Astrocyte (in vitro differentiated cells and primary cell): ENCODE measurements around the gene MCF2L. TPM values are rescaled to one million over a fixed set of nuclear protein-coding genes. Genes with fewer than 3 reads are reported as not detected.

Experiments used
- DNase-seq: peaks from one replicate; pipeline ENCODE4 v3.0.0-alpha.2; 2010; ENCODE audit warnings: low read depth
- FAIRE-seq: peaks from 2 replicates; lab custom pipeline; 2011; peaks lifted over from hg19 to GRCh38; lab: Jason Lieb, UNC
- H2AFZ ChIP-seq: 2 replicates; pipeline ENCODE4 v1.6.0; 2012; ENCODE audit warnings: low read depth, low read length, inconsistent platforms
- H3K27ac ChIP-seq: 2 replicates; pipeline ENCODE4 v1.5.1; 2011; ENCODE audit warnings: low read depth, low read length, inconsistent platforms
- H3K27me3 ChIP-seq: 2 replicates; pipeline ENCODE4 v1.6.0; 2011; ENCODE audit warnings: low read length, inconsistent platforms; ENCODE audit not compliant: insufficient read depth
- H3K36me3 ChIP-seq: 2 replicates; pipeline ENCODE4 v1.5.1; 2011; ENCODE audit warnings: low read length, inconsistent platforms; ENCODE audit not compliant: insufficient read depth
- H3K4me1 ChIP-seq: 2 replicates; pipeline ENCODE4 v1.5.1; 2011; ENCODE audit warnings: low read length, inconsistent platforms; ENCODE audit not compliant: insufficient read depth
- H3K4me2 ChIP-seq: 2 replicates; pipeline ENCODE4 v1.6.0; 2012; ENCODE audit warnings: low read length, inconsistent platforms
- H3K4me3 ChIP-seq: 2 replicates; pipeline ENCODE4 v1.5.1; 2011; ENCODE audit warnings: low read depth, mild to moderate bottlenecking, low read length, inconsistent platforms; ENCODE audit not compliant: insufficient read depth
- H3K79me2 ChIP-seq: 2 replicates; pipeline ENCODE4 v1.6.0; 2012; ENCODE audit warnings: mild to moderate bottlenecking, low read length, inconsistent platforms; ENCODE audit not compliant: insufficient read depth
- H3K9ac ChIP-seq: 2 replicates; pipeline ENCODE4 v1.6.0; 2012; ENCODE audit warnings: mild to moderate bottlenecking, low read length, inconsistent platforms
- H3K9me3 ChIP-seq: 2 replicates; pipeline ENCODE4 v1.5.1; 2012; ENCODE audit warnings: low read depth, mild to moderate bottlenecking, low read length, inconsistent platforms; ENCODE audit not compliant: insufficient read depth
- H4K20me1 ChIP-seq: 2 replicates; pipeline ENCODE4 v1.6.0; 2012; ENCODE audit warnings: low read length, inconsistent platforms; ENCODE audit not compliant: insufficient read depth
- H3K27ac Mint-ChIP-seq: one replicate; pipeline ENCODE4 v1.8.0; 2021; ENCODE audit warnings: mild to moderate bottlenecking, mixed read lengths; ENCODE audit not compliant: unreplicated experiment
- H3K27me3 Mint-ChIP-seq: one replicate; pipeline ENCODE4 v1.8.0; 2021; ENCODE audit warnings: low read depth, mixed read lengths; ENCODE audit not compliant: unreplicated experiment
- H3K36me3 Mint-ChIP-seq: one replicate; pipeline ENCODE4 v1.8.0; 2021; ENCODE audit warnings: low read depth, mixed read lengths; ENCODE audit not compliant: unreplicated experiment
- H3K4me1 Mint-ChIP-seq: one replicate; pipeline ENCODE4 v1.8.0; 2021; ENCODE audit warnings: low read depth, mixed read lengths; ENCODE audit not compliant: unreplicated experiment
- H3K4me3 Mint-ChIP-seq: one replicate; pipeline ENCODE4 v1.8.0; 2021; ENCODE audit warnings: mild to moderate bottlenecking, moderate library complexity, mixed read lengths; ENCODE audit not compliant: unreplicated experiment
- H3K9me3 Mint-ChIP-seq: one replicate; pipeline ENCODE4 v1.8.0; 2021; ENCODE audit warnings: mild to moderate bottlenecking, mixed read lengths; ENCODE audit not compliant: unreplicated experiment
- EZH2 ChIP-seq: IDR thresholded peaks from 2 replicates; pipeline ENCODE4 v1.6.1; 2012; ENCODE audit warnings: mild to moderate bottlenecking, low read length, inconsistent platforms; ENCODE audit not compliant: insufficient read depth
- total RNA-seq: library from RNA; stranded (reverse); gene quantifications from 2 replicates; pipeline ENCODE4 v1.2.1, GENCODE V29; 2021
- TF ChIP-seq, protein P1 (sequence below): IDR thresholded peaks from 2 replicates; pipeline ENCODE4 v1.5.1; 2011; ENCODE audit warnings: low read depth, mild to moderate bottlenecking, inconsistent platforms, low read length, moderate library complexity; ENCODE audit not compliant: insufficient read depth

The MCF2L gene
- total RNA-seq, 1 donor from 2014 or later: 3.4 TPM

DNA sequence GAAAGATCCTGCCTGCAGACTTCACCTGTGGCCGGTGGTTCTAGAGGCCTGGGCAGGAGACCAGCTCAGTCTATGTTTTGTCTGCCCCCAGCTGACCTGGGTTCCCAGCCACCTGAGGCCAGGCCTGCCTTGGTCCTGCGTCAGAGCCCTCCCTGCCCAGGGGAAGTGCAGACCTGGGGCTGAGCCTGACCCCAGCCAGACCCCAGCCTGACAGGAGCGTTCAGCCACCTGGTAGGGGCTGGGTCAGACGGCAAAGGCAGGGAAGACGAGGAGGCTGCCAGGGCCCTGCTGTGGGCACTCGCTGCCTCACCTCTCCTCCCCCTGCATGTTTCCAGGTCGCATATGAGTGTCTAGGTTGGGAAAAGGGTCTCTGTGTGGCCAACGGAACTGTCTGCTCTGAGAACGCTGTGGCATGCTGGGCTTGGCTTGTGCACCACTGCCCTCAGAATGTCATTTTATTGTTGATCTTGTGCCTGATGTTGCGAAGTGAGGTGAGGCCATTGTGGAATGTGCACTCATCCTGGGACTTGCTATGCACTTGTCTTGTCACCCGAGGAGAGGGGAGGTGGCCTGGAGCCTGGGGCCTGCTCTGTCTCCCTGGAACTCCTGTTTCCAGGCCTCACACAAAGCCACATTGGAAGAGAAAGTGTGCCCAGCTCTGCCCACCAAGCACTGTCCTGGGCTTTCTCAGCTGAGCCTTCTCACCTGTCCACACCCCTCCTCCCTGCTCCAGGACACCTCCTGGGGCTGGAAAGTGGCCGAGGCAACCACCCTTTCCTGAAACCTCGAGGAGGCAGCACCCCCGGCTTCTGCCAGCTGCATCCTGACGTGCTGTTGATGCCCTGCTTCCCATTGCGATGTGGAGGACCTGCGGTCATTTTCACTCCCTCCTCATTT, 15.2 kb upstream of the MCF2L start:
- H3K27ac Mint-ChIP-seq: no peak overlapping the region
- DNase-seq: no peak
- H3K27me3 ChIP-seq: peaks cover 48% of the 10 kb centered on the region
- no peaks in the 10 kb centered on the region for H3K36me3 Mint-ChIP-seq
- H3K9ac ChIP-seq: no peak overlapping the region
- no peak overlapping the region for H2AFZ ChIP-seq
- FAIRE-seq: no peak
- H3K36me3 ChIP-seq: no peaks in the 10 kb centered on the region
- no peak overlapping the region for H3K4me2 ChIP-seq
- H3K4me3 Mint-ChIP-seq: no peak overlapping the region
- peaks cover 3% of the 10 kb centered on the region for H3K4me1 Mint-ChIP-seq
- H3K9me3 ChIP-seq: no peaks in the 10 kb centered on the region
- no peak overlapping the region for H3K27ac ChIP-seq
- H3K27me3 Mint-ChIP-seq: peaks cover 60% of the 10 kb centered on the region
- TF ChIP-seq EZH2: no peak
- TF ChIP-seq, protein P1, sequence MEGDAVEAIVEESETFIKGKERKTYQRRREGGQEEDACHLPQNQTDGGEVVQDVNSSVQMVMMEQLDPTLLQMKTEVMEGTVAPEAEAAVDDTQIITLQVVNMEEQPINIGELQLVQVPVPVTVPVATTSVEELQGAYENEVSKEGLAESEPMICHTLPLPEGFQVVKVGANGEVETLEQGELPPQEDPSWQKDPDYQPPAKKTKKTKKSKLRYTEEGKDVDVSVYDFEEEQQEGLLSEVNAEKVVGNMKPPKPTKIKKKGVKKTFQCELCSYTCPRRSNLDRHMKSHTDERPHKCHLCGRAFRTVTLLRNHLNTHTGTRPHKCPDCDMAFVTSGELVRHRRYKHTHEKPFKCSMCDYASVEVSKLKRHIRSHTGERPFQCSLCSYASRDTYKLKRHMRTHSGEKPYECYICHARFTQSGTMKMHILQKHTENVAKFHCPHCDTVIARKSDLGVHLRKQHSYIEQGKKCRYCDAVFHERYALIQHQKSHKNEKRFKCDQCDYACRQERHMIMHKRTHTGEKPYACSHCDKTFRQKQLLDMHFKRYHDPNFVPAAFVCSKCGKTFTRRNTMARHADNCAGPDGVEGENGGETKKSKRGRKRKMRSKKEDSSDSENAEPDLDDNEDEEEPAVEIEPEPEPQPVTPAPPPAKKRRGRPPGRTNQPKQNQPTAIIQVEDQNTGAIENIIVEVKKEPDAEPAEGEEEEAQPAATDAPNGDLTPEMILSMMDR: no peak
- H3K9me3 Mint-ChIP-seq: peaks cover 1% of the 10 kb centered on the region
- no peaks in the 10 kb centered on the region for H4K20me1 ChIP-seq
- no peaks in the 10 kb centered on the region for H3K4me1 ChIP-seq
- no peak overlapping the region for H3K4me3 ChIP-seq
- no peaks in the 10 kb centered on the region for H3K79me2 ChIP-seq

DNA sequence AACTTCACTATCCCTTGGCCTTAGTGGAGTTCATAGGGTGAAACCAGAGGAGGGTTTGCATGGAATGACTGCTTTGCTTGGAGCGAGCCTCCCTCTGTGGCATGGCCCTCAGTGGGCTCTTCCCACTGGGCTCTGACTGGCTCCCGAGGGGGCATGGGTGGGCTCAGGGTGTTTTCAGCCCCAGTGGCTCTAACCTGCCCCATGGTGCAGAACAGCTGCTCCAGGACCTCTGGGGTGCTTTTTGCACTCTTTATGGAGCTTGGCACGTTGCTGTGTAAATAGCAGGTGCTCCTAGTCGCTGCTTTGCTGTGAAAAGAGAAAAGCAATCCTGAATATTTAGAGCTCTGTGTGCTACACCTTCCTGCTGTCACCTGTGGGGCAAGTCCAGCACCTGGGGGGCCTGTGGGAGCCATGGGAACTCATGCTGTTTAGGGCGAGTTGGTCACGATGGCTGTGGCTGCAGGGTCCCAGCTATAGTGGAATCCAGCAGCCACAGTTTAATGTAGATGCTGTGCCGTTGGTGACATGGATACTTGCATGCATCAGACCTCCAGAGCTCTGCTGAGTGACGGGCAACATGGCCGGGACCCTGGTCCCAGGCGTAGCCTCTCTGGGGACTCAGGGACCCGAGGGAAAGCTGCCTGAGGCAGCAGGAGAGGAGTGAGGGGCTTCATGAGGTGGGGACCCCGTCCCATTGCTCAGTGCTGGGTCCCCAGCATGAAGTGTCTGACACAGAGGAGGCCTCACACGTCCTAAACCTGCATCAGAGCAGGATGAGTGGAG, 14.3 kb upstream of the MCF2L start:
- no peak for FAIRE-seq
- no peaks in the 10 kb centered on the region for H3K36me3 Mint-ChIP-seq
- H3K4me3 ChIP-seq: no peak overlapping the region

More for the DNA sequence above, 14.3 kb upstream of the MCF2L start:
- TF ChIP-seq EZH2: no peak
- TF ChIP-seq, protein P1: no peak
- H3K4me3 Mint-ChIP-seq: no peak overlapping the region
- Histone ChIP-seq H3K27me3 (peaks cover 40% of the 10 kb centered on the region), H3K79me2 (no peaks in the 10 kb centered on the region), H3K4me2 (no peak overlapping the region), H3K4me1 (no peaks in the 10 kb centered on the region), H3K9ac (no peak overlapping the region), H3K27ac (no peak overlapping the region), H3K36me3 (no peaks in the 10 kb centered on the region), H4K20me1 (no peaks in the 10 kb centered on the region), H3K9me3 (no peaks in the 10 kb centered on the region), H2AFZ (no peak overlapping the region)
- peaks cover 64% of the 10 kb centered on the region for H3K27me3 Mint-ChIP-seq
- H3K27ac Mint-ChIP-seq: no peak overlapping the region
- peaks cover 3% of the 10 kb centered on the region for H3K4me1 Mint-ChIP-seq
- DNase-seq: no peak
- H3K9me3 Mint-ChIP-seq: no peaks in the 10 kb centered on the region
